Embryonic facial prominence (tissue), 1 donor: ENCODE measurements around the gene CCL1.

Source experiments
- DNase-seq: peaks from one replicate; pipeline ENCODE4 v3.0.0-alpha.2; 2016; ENCODE audit errors: extremely low spot score

The CCL1 gene

GRCh38 chr17:34363183-34363661, at the start of gene CCL1:
Gene CCL1 (minus strand): TSS chr17:34363233. CDS start chr17:34363161, 72 bp downstream.
- no peak for DNase-seq

- no peak for DNase-seq
These were observed 49.5 kb upstream of the CCL1 start for GRCh38 chr17:34412534-34412933.

GRCh38 chr17:34411646-34412421, 48.8 kb upstream of the CCL1 start:
- DNase-seq, result no peak

- DNase-seq, result no peak
These were observed 46.3 kb upstream of the CCL1 start for GRCh38 chr17:34409352-34409751.

GRCh38 chr17:34408439-34408838, 45.4 kb upstream of the CCL1 start:
- DNase-seq, result no peak

GRCh38 chr17:34406226-34406625, 43.2 kb upstream of the CCL1 start:
- no peak for DNase-seq

- no peak for DNase-seq
These were observed 40.0 kb upstream of the CCL1 start for GRCh38 chr17:34403006-34403405.

- no peak for DNase-seq
These were observed 38.1 kb upstream of the CCL1 start for GRCh38 chr17:34401165-34401564.

- DNase-seq, result no peak
These were observed 37.4 kb upstream of the CCL1 start for GRCh38 chr17:34400301-34400931.

- DNase-seq, result no peak
These were observed 36.7 kb upstream of the CCL1 start for GRCh38 chr17:34399725-34400124.

GRCh38 chr17:34398990-34399389, 36.0 kb upstream of the CCL1 start:
- DNase-seq, result no peak

GRCh38 chr17:34397265-34397664, 34.2 kb upstream of the CCL1 start:
- no peak for DNase-seq

GRCh38 chr17:34393401-34393800, 30.4 kb upstream of the CCL1 start:
- no peak for DNase-seq

- no peak for DNase-seq
These were observed 28.2 kb upstream of the CCL1 start for GRCh38 chr17:34391241-34391640.

GRCh38 chr17:34390649-34391048, 27.6 kb upstream of the CCL1 start:
- no peak for DNase-seq

- DNase-seq, result no peak
These were observed 26.2 kb upstream of the CCL1 start for GRCh38 chr17:34389126-34389750.

GRCh38 chr17:34387566-34387965, 24.5 kb upstream of the CCL1 start:
- no peak for DNase-seq

- DNase-seq, result no peak
These were observed 23.9 kb upstream of the CCL1 start for GRCh38 chr17:34386697-34387550.

- DNase-seq, result no peak
These were observed 23.3 kb upstream of the CCL1 start for GRCh38 chr17:34386343-34386696.

- no peak for DNase-seq
These were observed 22.0 kb upstream of the CCL1 start for GRCh38 chr17:34384822-34385605.

- DNase-seq, result no peak
These were observed 21.2 kb upstream of the CCL1 start for GRCh38 chr17:34384271-34384670.
